GM19397 (cell line): ENCODE measurements around the gene KCNJ9.
"Not testable (repeated sequence)": the region's sequence is repeated elsewhere in the genome, so short reads cannot be mapped to it uniquely, and the experiment has no call there.

Experiments used
- ATAC-seq: cut with Tn5 transposase; IDR thresholded peaks from one replicate; pipeline ENCODE4 v1.9.1; 2021; ENCODE audit warnings: mild to moderate bottlenecking, moderate library complexity; ENCODE audit not compliant: unreplicated experiment

KCNJ9 gene

DNA sequence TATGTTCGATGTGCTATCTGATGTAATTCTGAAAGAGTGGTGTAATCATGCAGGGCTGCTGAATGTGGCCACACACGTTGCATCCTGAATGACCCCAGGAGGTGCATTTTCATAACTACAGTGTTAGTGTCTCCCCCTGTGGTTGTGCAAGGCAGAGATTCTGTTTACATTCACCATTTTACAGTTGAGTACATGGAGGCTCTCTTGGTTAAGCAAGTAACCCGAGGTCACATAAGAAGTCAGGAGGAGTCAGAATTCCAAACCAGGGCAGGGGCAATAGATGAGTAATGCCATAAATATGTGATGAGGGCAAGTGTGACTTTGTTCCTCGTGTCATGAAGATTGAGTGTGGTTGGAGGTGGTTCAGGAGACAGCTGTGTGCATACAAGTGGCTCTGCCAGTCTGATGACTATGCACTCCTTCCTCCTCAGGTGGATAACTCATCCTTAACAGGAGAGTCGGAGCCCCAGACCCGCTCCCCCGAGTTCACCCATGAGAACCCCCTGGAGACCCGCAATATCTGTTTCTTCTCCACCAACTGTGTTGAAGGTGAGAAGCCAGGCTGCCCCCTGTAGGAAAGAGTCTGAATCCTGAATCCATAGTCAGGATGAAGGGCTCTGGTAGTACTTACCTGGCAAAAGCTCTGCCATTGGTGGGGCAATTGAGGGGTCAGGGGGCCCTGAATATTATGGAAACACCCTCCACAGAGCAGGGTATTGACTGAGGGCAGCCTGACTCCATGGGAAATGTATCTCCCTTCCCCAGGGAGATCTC lies 43.6 kb downstream of the KCNJ9 start:
- no peak for ATAC-seq

DNA sequence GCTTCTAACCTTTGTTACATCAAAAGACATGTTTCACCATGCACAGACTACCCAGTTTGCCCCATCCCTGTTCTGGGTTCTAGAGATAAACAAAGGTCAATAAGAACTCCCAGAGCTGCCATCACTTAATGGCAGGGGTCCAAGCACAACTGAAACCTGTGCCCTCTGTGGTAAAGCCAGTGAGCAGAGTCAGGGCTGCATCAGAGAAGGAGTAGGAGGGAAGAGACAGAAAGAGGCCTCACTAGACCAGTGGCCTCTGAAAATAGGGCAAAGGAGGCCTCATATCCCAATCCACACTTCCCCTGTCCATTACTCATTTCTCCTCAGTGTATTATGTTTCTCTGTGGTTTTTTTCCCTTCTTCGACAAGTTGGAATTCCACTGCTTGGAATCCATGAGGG lies 44.4 kb downstream of the KCNJ9 start:
- no peak for ATAC-seq

DNA sequence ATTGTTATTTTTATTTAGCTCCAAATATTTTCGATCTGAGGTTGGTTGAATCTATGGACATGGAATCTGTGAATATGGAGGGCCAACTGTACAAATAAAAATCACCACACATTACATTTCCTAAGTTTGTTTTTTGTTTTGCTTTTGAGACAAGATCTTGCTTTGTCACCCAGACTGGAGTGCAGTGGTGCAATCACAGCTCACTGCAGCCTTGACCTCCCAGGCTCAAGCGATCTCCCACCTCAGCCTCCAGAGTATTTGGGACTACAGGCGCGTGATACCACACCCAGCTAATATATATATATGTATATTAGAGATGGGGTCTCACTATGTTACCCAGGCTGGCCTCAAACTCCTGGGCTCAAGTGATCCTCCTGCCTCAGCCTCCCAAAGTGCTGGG lies 45.0 kb downstream of the KCNJ9 start:
- not testable (repeated sequence) for ATAC-seq

DNA sequence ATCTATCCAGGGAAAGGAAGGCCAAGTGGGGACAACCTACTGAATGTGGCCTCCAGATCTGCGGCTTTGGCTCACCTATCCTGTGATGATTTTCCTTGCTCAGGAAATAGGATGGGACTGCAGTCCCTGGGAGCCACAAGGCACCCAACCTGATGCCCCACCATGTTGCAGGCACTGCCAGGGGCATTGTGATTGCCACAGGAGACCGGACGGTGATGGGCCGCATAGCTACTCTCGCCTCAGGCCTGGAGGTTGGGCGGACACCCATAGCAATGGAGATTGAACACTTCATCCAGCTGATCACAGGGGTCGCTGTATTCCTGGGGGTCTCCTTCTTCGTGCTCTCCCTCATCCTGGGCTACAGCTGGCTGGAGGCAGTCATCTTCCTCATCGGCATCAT lies 46.0 kb downstream of the KCNJ9 start:
- ATAC-seq, result no peak

DNA sequence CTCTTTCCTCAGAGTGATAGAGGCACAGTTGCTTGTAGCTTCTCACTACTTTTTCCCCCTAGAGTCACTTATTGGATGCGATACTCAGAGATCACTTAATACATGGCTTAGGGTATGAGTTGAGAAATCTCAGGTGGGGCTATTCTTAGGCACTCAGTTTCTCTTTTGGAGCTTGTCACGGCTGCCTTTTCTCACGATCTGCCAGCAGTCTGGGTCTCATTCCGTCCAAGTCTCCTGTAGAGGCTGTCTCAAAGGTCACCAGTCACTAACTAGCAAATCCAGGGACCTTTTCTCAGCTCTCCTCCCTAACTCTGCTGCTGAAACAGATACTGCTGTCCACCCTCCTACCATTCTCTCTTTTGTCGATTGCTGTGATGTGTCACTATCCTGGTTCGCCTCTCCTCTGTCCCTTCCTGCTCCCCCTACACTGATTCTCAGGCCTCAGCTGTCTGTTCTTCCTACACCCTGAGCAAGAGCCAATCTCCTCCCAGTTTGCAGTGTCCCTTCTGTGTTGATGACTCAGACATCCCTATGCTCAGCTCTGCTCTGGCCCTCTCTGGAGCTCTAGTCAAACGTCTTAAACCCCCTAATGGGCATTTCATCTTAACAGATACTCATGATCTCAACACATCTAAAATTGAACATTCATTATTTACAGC lies 46.7 kb downstream of the KCNJ9 start:
- no peak for ATAC-seq

DNA sequence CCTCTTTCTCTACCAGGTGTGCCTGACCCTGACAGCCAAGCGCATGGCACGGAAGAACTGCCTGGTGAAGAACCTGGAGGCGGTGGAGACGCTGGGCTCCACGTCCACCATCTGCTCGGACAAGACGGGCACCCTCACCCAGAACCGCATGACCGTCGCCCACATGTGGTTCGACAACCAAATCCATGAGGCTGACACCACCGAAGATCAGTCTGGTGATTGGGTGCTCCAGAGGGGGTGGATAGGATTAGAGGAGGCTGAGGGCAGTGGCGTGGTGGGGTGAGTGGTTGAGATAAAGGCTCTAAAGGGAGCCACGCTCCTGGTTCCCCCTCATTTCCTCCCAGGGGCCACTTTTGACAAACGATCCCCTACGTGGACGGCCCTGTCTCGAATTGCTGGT lies 47.3 kb downstream of the KCNJ9 start:
- ATAC-seq, result no peak

DNA sequence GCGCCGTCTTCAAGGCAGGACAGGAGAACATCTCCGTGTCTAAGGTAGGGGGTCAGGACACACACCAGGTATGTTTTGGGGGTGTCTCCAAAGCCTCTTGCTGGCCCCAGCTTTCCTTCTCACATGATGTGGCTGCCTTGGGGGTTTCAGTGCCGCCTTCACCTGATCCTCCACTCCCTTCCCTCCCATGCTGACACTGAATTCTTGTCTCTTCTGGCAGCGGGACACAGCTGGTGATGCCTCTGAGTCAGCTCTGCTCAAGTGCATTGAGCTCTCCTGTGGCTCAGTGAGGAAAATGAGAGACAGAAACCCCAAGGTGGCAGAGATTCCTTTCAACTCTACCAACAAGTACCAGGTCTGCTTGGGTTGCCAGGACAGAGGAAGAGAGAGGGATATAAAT lies 47.7 kb downstream of the KCNJ9 start:
- no peak for ATAC-seq

DNA sequence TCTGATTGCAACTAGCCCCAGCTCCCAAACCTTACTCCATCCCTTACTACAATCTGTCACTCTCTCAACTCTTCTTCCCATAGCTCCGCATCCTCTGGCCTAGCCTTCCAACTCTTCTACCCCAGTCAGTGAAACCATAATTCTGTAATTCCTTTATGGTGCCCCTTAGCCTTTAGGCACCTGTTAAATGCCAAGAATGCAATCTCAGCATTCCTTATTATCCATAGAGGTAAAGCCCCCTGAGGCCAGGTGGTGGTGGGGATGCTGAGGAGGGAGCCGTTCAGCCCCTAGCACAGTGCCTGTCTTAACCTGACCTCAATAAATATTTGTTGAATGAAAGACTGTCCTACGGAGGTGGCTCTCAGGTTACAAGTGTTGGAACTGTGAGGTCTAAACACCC lies 48.2 kb downstream of the KCNJ9 start:
- ATAC-seq, result no peak

DNA sequence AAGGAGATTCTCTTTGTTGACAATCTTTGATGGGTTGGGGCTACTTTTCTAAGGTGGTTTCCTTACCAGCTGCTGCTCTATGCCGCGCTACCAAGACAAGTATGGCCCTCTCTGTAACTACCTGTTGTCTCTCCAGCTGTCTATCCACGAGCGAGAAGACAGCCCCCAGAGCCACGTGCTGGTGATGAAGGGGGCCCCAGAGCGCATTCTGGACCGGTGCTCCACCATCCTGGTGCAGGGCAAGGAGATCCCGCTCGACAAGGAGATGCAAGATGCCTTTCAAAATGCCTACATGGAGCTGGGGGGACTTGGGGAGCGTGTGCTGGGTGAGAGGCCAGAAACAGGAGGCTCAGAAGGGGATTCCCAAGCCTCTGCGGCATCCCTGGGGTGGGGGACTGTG lies 48.6 kb downstream of the KCNJ9 start:
- no peak for ATAC-seq

DNA sequence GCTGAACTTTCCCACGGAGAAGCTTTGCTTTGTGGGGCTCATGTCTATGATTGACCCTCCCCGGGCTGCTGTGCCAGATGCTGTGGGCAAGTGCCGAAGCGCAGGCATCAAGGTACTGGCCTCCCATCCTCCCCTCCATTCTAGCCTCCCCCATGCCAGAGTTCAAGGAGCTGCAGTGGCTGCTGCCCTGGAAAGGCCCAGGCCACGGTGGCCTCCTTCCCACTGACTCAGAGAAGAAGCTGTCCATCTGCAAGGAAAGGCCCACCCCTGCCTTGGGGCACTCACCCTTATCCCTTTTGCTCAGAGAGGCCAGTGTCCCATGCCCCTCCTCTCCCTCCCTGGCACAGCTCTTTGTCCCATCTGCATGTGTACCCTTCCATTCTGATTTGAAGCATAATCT lies 49.1 kb downstream of the KCNJ9 start:
- no peak for ATAC-seq

DNA sequence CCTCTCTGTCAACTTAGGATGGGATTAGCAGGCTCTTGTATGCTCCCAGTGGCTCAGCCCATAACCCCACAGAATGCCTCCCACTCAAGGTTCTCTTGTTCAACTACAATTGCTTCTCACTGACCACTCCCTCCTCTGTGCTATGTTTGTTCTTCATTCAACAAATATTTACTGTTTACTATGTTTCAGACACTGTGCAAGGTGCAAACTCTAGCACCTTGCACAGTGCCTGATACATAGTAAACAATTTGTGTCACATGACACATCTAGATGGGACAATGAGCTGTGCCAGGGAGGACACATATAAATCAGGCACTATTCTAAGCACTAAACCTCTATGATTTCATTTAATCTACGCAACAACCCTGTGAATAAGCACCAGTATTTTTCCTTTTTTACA lies 49.6 kb downstream of the KCNJ9 start:
- no peak for ATAC-seq

DNA sequence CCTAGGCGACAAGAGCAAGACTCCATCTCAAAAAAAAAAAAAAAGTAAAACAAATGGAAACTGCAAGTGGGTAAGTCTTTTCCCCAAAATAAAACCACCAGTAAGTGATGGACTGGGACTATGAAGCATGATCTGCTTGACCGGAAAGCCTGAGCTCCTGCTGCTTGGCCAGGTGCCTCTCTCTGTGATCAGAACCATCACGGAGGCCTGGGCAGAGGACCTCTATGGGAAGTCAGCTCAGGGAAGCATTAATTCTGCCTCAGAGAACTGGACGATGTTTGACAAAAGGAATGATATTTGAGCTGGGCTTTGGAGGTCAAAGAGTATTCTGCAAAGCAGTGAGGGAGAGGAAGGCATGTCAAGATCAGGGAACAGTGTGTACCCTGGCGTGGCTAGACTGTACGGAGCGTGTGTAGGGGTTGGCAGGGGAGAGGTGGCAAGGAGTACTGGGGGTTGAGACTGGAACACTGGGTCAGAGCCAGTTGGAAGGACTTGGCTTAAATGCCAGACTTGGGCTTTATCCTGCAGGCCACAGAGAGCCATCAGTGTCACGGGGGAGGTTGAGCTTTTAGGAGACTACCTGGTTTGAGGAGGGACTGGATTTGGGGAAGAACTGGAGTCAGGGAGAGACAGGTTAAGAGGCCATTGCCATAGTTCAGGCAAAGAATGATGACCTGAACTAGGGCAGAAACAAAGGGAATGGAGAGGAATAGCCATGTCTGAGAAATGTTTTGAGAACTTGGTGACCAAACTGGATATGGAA lies 50.6 kb downstream of the KCNJ9 start:
- no peak for ATAC-seq

DNA sequence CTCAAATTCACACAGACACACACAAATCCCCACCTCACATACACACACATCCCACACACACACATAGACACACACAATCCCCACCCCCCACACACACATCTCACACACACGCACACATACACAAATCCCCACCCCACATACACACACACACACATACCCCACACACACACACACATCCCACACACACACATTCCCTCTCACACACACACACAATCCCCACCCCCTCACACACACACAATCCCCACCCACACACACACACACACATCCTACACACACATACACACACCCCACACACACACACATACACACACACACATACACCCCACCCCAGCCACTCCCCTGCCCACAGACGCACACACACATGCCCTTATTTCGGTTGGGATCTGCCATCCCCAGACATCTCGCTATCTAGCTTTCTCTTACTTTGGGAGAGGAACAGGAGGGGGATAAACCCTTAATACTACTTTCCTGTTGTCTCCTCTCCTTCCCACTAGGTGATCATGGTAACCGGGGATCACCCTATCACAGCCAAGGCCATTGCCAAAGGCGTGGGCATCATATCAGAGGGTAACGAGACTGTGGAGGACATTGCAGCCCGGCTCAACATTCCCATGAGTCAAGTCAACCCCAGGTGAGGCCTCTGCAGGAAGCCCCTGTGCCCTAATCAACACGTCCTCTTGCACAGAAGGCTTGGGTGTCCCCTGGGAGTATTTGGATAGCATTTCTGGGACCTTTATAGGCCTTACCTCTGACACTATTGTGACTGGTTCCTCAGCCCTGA lies 52.8 kb downstream of the KCNJ9 start:
- ATAC-seq, result no peak

DNA sequence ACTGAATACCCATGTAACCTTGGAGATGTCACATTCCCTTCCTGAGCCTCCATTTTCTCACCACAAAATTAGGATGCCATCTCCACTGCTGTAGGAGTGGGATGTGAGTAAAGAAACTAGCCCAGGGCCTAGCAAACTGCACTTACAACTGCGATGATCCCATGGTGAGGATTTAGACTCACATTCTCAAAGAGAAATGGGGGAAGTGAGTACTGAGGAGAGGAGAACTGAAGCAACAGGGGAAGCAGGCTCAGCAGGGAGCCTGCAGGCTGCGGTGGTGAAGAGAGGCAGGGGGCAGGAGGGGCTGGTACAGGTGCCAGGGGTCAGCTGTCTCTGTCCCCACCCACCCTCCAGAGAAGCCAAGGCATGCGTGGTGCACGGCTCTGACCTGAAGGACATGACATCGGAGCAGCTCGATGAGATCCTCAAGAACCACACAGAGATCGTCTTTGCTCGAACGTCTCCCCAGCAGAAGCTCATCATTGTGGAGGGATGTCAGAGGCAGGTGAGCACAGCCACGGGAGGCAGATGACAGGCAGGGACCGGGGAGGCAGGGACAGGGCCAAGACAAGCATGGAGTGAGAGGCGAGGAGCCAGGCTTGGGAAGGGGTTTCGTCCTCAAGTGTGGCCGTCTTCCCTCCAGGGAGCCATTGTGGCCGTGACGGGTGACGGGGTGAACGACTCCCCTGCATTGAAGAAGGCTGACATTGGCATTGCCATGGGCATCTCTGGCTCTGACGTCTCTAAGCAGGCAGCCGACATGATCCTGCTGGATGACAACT lies 53.6 kb downstream of the KCNJ9 start:
- no peak for ATAC-seq

DNA sequence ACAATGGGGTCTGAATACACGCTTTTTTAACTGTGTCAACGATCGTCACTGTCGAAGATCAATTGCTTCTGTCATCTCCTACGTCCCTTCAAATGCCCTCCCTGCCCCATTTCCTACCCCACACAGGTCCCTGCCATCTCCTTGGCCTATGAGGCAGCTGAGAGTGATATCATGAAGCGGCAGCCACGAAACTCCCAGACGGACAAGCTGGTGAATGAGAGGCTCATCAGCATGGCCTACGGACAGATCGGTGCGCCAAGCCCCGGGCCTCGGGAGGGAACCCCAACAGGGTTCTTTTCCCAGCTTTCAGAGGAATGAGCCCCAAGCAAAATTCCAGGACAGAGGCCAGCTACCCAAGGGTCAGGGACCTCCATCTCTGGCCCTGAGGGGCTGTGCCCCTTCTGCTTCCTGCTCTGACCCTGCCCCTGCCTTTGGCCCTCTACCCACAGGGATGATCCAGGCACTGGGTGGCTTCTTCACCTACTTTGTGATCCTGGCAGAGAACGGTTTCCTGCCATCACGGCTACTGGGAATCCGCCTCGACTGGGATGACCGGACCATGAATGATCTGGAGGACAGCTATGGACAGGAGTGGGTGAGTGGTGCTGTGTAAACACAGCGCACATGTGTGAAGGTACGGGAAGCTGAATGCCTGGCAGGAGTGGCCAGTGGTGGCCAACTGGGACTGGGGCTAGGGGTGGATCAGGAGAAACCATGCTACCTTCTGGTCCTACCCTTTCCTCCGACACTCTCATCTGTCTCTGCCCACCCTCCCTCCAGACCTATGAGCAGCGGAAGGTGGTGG lies 55.0 kb downstream of the KCNJ9 start:
- ATAC-seq, result no peak

DNA sequence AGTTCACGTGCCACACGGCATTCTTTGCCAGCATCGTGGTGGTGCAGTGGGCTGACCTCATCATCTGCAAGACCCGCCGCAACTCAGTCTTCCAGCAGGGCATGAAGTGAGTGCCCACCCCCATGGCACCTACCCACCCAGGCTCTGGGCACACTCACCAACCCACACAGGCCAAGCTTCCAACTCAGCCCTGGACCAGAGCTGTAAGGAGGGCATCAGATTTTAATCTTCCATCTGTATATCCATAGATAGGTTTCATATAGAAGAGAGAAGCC lies 55.5 kb downstream of the KCNJ9 start:
- ATAC-seq, result no peak

DNA sequence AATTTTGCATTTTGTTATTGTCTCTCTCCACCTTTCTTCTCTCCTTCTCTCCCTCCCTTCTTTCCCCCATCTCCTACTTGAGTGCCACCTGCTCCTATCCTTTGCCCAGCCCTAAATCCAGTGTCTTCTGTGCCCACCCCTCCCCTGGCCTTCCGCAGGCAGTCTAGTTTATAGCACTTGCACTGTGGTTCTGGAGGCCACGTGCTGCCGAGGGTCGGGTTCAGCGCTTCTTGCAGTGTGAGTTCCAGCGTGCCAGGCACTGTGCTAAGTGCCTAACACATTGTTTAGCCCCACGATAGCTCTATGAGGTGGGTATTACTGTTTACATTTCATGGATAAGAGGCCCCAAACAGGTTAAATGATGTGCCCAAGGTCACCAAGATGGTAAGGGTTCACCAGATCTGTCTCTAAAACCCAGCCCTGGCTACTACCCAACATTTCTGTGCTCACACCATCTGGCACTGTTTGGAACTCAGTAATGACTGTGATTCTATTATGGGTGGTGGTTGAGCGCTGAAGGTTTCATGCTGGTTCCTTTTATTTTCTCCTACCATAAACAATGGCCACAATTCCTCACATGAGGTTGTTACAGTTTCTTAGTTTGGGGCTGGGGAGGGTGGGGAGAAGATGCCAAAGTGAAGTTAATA lies 56.0 kb downstream of the KCNJ9 start:
- no peak for ATAC-seq

DNA sequence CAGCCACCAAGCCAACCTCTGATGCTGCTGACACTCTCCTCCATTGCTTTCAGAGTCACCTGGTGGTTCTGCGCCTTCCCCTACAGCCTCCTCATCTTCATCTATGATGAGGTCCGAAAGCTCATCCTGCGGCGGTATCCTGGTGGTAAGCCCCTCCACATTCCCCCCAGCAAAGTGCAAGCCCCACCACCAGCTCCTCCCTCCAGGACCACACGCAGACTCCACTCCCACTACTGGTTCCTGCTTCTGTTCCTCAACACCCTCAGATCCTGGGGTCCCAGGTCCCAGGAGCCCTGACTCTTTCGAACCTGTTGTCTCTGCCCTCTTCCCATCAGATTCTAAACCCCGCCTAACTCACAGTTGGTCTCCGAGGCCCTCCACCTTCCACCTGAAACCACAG lies 58.5 kb downstream of the KCNJ9 start:
- ATAC-seq, result no peak
